Activated effector memory CD4-positive, alpha-beta T cell treated with Interleukin-2 at 50 U/mL for 16 hours (primary cell): ENCODE measurements around the gene IFT88.

Source experiments
- DNase-seq: peaks from one replicate; pipeline ENCODE4 v3.0.0-alpha.2; 2020

The IFT88 gene, protein sequence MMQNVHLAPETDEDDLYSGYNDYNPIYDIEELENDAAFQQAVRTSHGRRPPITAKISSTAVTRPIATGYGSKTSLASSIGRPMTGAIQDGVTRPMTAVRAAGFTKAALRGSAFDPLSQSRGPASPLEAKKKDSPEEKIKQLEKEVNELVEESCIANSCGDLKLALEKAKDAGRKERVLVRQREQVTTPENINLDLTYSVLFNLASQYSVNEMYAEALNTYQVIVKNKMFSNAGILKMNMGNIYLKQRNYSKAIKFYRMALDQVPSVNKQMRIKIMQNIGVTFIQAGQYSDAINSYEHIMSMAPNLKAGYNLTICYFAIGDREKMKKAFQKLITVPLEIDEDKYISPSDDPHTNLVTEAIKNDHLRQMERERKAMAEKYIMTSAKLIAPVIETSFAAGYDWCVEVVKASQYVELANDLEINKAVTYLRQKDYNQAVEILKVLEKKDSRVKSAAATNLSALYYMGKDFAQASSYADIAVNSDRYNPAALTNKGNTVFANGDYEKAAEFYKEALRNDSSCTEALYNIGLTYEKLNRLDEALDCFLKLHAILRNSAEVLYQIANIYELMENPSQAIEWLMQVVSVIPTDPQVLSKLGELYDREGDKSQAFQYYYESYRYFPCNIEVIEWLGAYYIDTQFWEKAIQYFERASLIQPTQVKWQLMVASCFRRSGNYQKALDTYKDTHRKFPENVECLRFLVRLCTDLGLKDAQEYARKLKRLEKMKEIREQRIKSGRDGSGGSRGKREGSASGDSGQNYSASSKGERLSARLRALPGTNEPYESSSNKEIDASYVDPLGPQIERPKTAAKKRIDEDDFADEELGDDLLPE

DNA sequence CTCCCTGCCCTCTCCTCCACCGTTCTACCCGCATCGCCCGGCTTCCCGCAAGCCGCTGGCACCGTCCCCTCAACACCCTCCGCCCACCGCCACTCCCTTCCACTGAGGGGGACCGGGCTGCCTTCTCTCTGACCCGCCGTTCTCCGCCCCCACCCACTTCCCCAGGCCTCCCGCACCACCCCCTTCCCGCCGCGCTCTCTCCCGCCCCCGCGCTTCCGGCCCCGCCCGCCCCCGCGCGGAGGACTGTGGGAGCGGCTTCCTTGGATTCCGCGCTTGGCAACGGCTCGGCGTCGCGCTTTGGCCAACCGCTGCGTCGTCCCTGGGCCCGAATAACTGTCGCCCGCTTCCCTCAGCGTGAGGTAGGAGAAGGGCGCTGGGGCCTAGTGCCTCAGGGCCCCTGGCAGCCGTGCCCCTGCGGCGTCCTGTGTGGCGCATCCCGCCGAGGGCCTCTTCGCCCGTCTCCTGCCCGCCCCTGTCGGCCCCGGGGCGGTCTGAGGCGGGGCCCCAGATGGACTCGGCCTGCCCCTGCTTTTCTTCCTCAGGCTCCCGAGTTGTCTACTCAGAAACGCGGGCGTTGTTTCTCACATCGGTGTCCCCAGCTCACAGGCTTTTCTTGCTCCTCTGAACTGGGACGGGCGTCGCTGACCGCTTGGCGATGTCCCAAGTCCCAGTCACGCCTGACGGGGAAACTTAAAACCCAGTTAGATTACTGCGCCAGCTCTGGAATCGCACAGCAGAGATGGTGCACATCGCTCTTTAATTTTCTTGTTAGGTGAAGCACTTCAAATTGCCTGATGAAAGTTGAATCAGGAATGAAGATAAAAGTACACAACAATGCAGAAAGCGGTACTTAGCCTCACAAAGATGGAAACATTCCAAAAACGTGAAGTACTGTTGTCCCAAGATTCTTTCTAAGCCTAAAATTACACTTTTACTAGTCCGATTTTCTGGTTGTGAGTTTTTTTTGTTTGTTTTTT, at the start of gene IFT88:
TSS of gene IFT88 (plus strand) at position 260 of the 977 bp plus-strand sequence. CDS start 7,229 bp downstream, outside the sequence.
- peak; percentile 81 for DNase-seq

DNA sequence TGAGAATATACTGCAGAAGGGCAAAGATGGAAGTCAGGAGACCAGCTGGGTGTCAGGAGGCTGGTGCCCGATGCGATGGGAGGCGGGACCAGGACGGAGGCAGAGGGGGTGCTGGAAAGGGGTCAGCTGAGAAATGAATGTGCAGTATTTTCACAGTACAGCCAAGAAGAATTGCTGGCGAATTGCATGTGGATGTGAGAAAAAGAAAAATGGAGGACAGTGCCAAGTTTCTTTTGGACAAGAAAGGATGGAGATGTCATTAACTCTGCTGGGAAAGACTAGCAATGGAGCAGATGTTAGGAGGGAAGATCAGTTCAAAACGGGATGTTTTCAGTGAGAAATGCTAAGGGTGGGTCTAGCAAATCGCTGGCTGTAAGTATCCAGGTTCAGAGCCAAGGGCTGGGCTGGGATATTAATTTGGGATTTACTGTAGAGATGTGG, 48.3 kb upstream of the IFT88 start:
- no peak for DNase-seq

DNA sequence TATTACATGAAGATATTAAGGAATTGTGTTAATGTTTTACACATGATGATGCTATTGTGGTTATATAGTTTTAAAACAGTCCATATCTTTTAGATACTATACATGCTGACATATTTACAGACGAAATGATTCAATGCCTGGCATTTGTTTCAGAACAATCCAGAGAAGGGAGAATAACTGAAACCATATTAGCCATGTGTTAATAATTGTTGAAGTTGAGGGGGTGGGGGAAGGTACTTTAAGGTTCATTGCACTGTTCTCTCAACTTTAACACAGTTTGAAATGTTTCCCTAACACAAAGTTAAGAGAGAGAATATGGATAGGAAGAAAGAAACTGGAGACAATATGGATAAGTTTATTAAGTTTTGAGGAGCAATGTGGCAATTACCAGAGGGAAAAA, 47.1 kb upstream of the IFT88 start:
- DNase-seq: no peak

DNA sequence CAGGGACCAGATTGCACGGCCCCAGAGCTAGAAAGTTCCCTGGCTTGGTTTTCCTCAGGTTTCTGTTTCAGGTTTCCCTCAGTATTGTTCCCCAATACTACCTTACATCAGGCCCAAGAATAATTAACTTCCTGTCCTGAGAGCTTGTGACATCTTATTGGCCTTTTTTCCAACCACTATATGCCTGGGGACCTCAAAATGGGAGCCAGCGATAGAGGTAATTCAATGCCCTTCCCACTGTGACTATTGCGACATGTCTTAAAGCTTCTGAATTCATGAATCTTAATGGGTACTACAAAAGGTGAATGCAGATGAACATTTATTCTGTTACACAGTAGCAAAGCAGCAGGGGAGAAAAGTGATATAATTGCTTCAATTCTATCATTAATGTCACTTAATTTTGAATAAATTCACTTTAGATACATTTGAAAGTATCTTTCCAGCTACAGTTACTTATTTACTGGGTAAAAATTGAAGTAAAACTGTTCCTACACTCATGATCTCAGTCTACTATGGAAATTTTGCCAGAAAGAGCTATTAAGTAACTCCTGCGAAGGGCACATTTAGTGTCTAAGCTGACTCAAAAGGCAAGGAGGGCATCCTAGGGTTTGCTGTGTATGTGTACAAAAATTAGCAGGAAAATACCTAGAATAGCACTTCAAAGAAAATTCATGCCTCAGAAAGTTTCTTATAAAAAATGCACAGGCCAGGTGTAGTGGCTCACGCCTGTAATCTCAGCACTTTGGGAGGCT, 45.4 kb upstream of the IFT88 start:
- DNase-seq: no peak

DNA sequence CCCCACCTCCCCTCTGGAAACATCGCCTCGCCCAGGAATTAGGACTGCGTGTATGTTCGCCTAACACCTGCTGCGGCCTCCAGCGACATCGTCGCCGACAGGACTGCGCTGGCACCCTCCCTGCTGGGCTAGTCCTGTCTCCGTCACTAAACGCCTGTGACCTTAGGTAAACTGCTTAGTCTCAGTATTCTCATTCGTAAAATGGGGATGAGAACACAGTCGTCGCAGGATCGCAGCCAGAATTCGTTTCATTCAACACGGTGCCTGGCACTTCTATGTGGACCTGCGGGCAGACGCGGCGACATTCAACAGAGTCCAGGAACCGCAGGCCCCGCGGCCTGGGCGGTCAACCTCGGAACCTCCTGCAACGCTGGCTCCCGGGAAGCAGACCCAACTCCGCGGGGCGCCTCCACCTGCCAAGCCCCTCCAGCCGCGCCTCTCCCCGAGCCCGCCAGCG, 41.8 kb upstream of the IFT88 start:
- no peak for DNase-seq

DNA sequence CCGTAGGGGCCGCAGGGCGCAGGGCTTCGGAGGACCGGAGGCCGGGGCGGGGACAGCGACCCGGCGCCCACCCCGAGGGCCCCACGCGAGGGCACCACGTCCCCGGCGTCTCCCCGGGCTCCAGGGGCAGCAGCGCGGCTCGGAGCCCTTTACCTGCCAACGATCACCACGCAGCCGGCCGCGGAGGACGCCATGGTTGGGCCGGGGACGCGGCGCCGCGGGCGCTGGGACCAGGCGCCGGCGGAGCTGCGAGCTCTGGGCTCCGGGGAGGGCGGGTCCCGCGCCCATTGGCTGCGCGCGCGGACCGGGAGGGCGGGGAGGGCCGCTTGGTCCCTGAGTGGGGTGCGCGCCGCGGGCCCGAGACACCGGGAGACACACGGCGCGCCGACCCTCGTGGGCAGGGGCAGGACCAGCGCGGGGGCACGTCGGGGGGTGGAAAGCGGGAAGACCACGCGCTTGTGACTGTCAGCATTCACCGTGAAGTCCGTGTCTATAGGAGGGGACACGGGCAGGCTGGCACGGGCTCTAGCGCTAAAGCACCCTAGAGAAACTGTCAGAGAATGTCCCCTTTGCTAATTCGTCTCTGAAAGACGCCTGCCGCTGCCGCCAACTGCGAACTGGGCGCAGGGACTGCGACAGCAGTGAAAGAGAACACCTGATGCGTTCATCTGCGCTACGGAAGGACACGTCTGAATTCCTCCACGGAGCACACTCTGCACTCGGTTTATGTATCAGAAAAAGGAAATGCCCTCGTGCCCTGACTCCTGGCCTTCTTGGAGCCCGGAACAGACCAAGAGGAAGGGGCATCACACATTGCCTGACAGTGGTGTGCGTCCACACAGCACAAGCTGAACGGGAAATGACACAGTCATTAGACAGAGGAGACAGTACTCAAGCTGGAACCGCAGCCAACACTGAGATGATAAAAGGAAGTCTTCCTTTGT, 41.1 kb upstream of the IFT88 start, which contains the start of gene CRYL1:
TSS of gene CRYL1 (minus strand) at position 257 of the 944 bp plus-strand sequence. CDS start at position 194, 63 bp downstream.
- DNase-seq: peak; percentile 69

DNA sequence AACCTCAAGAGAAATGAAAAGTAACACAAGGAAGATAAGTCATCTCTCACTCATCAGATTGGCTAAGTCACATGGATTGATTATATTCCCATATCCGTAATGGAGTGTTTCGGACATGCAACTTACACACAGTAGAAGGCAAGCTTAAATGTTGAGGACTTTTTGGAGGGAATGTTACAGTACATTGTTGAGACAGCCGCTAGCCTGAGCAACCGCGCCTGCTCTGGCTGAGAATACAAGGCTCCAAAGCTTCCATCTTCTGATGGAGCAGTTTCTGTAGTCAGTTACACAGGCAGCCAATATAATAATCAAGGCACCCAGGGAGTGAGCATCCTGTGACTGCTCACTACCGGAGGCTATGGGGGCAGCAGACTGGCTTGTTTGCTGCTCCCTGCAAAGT, 40.3 kb upstream of the IFT88 start:
- DNase-seq: no peak

DNA sequence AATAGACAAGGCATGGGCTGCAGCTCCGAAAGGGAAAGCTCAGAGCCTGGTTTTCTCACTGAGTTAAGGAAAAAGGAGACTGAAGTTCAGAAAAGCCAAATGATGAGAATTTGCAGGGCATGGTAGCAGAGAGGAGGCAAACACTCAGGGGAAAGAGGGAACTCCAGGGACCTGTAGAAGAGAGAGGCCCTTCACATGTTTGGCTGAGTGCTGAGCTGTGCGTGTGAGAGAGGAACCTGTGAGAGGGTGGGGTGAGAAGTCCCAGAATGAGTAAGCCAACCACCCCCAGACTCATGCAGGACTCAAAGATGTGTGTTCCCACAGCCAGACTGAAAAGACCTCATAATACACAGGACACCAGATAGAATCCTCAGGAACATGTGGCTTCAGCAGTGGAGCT, 38.5 kb upstream of the IFT88 start:
- no peak for DNase-seq

DNA sequence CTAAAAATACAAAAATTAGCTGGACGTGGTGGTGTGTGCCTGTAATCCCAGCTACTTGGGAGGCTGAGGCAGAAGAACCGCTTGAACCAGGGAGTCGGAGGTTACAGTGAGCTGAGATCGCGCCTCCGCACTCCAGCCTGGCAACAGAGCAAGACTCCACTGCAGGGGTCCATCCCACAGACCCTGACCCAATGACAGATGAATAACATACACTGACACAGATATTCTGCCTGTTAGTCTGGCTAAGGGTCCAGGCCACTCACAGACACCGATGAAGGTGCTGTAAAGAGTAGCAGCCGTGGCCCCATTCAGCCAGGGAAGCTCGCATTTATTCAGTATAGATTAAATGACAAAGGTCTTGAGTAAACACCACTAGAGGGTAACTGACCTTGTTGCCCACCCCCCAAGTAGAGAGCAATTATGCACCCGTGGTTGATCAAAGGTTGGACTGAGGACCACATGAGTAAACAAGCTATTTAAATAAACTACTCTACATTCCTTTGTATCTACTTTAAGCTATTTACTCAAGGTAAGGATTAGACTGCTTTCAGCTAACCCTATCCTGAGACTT, 32.8 kb upstream of the IFT88 start:
- DNase-seq: no peak

DNA sequence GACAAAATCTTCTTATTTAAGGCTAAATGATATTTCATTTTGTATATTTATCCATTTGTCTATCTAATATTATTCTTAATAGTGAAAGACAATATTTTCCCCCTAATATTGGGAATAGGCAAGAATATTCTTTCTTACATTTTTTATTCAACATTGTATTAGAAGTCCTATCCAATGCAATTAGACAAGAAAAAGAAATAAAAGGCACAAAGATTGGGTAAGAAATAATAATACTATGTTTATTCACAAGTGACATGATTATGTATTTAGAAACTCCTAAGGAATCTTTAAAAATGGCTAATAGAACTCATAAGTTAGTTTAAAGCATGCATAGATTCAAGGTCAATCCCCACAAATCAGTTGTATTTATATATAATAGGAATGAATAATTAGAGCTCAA, 30.0 kb upstream of the IFT88 start:
- DNase-seq: no peak

DNA sequence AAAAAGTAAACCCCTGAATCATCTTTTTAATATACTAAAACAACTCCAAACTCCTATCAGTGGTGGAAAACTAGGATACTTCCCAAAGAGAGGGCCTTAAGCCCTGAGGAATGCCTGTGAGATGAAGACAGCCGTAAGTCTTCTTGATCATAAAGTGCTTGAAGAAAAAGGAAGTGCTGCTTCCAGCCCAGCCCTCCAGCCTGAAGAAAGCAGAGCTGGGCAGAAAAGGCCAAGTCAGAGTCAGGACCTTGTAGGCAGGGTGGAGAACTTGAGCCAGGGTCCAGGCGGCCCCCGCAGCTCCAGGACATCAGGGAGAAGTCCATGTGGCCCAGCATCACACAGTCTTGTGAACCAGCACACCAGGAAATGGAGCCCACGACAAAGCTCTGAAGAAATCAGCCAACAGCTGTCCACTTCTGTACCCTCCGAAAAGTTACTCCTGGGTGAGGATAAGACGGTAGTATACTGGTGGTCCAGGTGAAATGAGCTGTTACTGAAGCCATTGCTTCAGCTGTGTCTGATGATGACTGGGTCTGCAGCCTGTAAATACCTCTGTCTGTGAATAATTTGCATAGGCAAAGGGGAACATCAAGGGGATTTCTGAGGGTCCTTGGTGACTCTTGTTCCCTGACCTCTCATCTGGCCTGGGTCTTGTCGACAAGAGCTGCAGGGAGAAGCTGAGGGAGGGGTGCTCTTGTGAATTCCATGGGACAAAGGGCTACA, 22.6 kb upstream of the IFT88 start:
- no peak for DNase-seq

DNA sequence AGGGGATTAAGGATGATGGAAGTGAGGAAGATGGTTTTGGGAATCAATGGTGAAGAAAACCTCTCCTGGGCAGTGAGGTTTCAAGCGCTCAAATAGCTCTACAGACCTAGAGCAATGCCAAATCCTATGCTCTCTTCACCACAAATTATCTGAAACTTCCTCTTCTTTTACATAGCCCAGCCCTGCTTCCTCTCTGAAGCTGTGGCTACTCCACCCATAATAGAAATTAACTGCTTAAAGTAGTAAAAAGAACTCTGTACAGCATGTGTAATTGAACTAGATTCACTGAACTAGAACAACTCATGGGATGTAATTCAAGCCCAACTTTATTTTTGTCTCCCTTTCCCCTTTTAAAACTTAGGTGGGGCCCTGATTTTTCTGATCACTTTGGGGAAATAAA, 20.4 kb upstream of the IFT88 start:
- DNase-seq: no peak

DNA sequence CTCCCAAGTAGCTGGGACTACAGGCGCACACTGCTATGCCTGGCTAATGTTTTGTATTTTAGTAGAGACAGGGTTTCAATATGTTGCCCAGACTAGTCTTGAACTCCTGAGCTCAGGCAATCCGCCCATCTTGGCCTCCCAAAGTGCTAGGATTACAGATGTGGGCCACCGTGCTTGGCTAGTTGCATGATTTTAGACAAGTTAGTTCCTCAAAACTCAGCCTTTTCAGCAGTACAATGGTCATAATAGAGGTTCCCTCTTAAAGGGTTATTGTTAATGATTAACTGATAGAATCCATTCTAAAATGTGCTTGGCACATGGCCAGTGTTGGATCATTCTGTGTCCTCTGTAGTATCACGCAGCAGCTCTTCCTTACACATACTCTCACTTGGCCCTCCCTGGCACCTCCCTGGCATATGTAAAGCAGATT, 19.5 kb upstream of the IFT88 start:
- DNase-seq: no peak

DNA sequence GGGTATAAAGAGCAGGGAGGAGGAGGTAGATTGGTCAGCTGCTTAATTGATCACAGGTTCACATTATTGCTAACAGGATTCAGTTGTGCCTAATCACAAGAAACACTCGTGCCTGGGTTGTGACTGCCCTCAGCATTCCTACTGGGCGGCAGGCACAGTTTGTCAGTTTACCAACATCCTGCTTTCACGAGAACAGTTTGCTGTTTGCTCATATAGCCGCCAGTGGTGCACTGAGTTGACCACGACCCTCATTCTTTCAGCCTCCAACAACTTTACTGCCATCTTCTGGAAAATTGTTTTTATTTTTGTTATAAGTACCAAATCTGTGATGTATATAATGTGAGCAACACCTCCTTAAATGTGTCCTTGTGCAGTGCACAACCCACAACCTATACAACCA, 16.2 kb upstream of the IFT88 start:
- DNase-seq: no peak

DNA sequence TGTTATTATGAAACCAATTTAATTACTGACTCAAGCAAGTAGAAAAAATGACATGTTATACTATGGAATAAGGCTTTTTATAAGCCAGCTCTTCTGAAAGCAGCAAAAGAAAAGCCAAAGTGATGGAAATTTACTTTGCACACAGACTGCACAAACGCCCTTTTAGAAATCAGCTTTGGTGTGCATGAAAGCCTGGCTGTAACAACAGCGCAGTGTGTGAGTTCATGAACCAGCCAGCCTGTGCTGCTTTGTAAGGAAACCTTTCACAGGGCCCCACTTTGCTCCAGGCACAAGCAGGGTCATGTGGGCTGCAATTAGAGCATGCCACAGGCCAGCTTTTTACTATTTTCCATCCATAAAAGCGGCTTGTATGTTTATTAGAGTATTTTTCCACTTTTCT, 13.6 kb upstream of the IFT88 start:
- no peak for DNase-seq

DNA sequence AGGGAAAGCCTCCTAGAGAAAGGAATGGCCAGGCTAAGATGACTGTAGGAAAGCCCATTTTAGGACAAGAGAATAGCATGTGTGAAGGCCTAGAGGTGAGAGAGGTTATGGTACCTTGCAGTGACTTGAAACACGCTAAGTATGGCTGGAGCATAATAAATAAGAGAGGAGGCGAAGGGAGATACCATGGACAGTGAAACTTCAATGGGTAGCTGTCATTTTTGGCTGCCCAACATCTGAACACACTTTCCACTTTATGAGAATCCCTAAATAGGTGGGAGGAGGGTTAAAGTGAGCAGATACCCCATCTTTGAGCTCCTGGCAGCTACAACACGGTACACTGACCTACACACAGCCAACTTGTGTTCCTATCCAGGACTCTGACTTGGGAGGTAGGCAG, 8.0 kb upstream of the IFT88 start:
- DNase-seq: no peak

DNA sequence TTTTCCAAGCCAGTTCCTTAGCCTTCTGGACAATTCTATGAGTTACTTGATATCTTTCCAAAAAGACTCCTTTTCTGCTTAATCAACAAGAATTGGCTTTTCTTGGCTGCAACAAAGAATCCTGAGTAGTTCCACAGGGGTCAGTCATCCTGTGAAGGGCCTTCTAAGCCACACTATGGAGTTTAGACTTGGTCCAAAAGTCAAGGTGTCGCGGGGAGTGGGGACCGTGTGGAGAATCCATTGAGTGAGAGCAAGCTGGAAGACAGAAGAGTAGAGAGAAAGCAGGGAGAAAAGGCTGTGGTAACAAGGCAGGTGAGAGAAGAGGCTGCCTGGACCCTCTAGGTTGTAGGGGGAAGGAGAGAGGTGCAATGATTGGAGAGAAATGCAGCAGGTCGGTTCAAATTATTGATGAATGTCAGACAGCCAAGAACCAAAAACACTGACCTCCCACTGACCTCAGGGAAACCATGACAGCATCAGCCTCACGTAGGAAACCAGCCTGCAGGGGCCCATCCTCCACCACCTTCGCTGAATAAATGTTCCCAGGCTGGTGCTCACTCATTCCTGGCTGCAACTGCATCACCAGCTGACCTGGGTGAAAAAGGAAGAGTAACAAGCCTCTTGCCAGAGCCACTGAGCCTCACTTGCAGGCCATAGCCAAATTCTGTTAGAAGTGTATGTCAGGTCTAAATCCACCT, 7.1 kb upstream of the IFT88 start:
- no peak for DNase-seq

DNA sequence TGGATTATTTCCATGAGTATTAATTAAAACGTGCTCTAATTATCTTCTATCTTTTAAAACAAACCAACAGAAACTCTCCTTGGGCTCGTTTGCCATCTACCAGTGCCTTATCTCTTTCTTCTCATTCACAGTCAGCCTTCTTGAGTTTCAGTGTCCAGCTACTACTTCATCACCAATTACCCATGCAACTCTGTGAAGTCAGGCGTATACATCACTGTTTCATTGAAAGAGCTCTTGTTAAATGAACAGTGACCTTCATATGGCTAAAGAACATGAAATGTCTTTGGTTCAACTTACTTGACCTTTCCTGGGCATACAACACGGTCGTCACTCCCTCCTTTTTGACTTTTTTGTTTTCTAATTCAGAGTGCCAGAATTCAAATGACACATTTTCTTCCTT, 5.2 kb upstream of the IFT88 start:
- no peak for DNase-seq
